Hair follicular keratinocyte (primary cell): Measurements from ENCODE around the gene TMEM250. TPM values are rescaled to one million over a fixed set of nuclear protein-coding genes. Genes with fewer than 3 reads are reported as not detected.

Source experiments
- total RNA-seq: library from RNA; depleted of rRNA; stranded (reverse); fragments of >200 nt; gene quantifications from 2 replicates; pipeline ENCODE4 v1.2.3, GENCODE V29; 2015

TMEM250 gene
- 51.4 and 53.0 TPM in 2 replicates for total RNA-seq

DNA sequence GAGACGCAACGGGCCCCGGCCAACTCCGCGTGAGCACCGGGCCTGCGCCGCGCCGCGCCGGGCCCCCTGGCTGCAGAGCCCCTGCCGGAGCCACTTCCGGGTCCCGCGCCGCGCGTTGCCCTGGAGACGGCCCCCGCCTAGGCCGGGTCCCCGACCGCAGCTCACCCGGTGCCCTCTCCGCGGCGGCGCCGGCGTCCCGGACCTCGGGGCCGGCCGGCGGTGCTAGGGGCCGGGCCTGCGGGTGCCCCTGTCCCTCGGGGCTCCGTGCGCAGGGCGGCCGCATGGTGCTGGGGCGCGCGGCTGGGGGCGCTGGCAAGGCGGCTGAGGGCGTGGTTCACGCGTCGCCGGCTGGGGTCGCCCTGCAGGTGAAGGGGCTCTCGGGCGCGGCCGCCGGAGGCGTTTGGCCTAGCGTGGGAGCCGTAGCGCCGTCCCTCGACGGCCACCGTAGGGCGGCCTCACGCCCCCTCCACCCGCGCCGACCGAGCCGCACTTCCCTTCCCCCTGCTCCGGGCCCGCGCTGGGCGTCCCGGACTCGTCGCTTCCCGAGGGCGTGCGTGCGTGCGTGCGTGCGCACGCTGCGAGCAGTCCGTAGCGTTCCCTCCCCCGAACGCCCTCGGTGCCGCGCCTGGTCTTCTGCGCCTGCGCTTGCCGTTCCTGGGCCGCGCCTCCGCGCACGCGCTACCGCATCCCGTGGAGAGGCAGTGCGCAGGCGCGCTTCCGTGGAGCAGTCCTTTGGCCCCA, at the start of gene TMEM250:
Gene TMEM250 (minus strand): TSS at position 556 of the 741 bp plus-strand sequence. CDS start 1,975 bp downstream, outside the sequence.

DNA sequence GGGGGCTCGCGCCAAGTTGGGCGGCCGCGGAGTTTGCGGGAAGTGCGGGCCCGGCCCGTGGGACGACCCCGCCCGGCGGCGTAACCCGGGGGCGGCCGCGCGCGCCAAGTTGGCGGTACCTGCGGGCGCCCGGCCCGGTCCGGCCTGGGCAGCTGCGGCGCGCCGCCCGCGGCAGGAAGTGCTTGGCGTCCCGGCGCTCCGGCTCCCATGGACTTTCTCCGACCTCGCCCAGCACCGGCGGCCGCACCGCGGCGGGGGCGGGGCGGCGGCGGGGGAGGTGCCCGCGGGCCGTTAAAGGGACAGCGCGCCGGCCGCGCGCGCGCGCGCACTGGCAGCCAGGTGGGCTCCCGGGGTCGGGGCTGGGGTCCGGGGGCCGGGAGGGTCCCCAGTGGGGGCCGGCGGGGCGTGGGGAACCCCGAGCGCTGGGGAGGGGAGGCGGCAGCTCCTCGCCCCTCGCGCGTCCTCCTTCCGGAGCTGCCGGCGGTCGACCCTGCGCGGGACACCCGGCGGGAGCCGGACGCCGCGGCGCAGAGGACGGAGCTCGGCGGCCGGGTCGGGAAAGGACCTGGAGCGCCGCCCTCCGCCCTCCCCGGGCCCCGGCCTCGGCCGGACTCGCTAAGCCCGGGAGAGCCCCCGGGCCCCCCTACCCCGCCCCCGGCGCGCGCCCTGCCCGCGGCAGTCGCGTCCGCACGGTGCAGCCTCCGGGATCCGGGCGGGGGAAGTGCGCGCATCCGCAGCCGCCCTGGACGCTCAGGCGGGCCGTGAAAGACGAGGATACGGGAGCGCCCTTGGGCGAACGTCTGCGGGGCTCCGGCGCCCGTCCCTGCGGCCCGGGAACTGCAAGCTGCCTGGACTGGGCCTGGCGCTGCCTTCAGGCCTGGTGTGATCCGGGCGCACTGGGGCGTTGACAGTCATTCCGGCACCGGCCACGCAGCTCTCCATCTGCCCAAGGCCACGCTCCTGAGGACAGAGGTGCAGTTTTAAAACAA, 23.3 kb downstream of the TMEM250 start, which contains the start of gene NACC2:
Gene NACC2 (minus strand): TSS at position 220 of the 989 bp plus-strand sequence. CDS start 44,768 bp downstream, outside the sequence.

Other genes starting within 250 kb of the TMEM250 start
- 17.6 and 19.3 TPM in 2 replicates for gene CAMSAP1, start 211.3 kb downstream of the TMEM250 start, total RNA-seq
- 38.0 and 57.3 TPM in 2 replicates for gene UBAC1, start 157.5 kb downstream of the TMEM250 start, total RNA-seq
- gene NACC2, start 23.6 kb downstream of the TMEM250 start, total RNA-seq = 9.7 and 11.5 TPM in 2 replicates
- not detected in 2 replicates for gene LHX3, start 86.3 kb upstream of the TMEM250 start, total RNA-seq
- gene QSOX2, start 126.9 kb upstream of the TMEM250 start, total RNA-seq = 12.3 and 15.1 TPM in 2 replicates
- not detected in 2 replicates for gene CCDC187, start 185.2 kb upstream of the TMEM250 start, total RNA-seq
- gene GPSM1, start 208.7 kb upstream of the TMEM250 start, total RNA-seq = 6.9 and 18.3 TPM in 2 replicates
- gene DNLZ, start 244.9 kb upstream of the TMEM250 start, total RNA-seq = 25.3 and 30.5 TPM in 2 replicates